ENCODE measurements around the gene PAK1.

The PAK1 gene

DNA sequence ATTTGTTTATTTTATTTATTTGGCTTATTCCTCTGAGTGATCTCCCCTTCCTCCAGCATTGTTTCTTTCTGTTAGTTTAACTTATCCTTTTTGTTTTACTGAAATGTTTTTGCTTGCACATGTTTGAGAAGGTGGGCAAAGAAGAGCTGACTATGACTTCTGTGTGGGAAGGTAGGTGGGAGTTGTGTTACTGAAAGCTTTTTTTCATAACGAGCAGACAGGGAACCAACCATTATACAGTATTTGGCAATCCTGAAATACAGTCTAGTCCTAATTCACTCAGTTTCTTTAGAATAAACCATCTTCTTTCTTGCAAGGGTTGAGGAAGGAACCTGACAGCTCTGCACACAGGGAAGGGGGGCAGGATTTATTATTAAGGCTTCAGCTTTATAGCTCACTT lies 37.0 kb upstream of the PAK1 start:
- Histone ChIP-seq H3K4me1 (no peaks in the 10 kb centered on the region), H3K27me3 (ENCODE audit: control insufficient read depth, insufficient read depth, low read length) (no peaks in the 10 kb centered on the region), H3K36me3 (ENCODE audit: control insufficient read depth, insufficient read depth, low read length) (no peaks in the 10 kb centered on the region), H2AFZ (no peak overlapping the region), H3K4me3 (ENCODE audit: low read depth, low read length) (no peak overlapping the region), H3K4me2 (ENCODE audit: low read length) (no peak overlapping the region), H3K9me3 (ENCODE audit: control insufficient read depth, low read length) (no peaks in the 10 kb centered on the region), H3K27ac (no peak overlapping the region), H3K79me2 (no peaks in the 10 kb centered on the region), H3K9ac (no peak overlapping the region)
- TF ChIP-seq, protein P1, sequence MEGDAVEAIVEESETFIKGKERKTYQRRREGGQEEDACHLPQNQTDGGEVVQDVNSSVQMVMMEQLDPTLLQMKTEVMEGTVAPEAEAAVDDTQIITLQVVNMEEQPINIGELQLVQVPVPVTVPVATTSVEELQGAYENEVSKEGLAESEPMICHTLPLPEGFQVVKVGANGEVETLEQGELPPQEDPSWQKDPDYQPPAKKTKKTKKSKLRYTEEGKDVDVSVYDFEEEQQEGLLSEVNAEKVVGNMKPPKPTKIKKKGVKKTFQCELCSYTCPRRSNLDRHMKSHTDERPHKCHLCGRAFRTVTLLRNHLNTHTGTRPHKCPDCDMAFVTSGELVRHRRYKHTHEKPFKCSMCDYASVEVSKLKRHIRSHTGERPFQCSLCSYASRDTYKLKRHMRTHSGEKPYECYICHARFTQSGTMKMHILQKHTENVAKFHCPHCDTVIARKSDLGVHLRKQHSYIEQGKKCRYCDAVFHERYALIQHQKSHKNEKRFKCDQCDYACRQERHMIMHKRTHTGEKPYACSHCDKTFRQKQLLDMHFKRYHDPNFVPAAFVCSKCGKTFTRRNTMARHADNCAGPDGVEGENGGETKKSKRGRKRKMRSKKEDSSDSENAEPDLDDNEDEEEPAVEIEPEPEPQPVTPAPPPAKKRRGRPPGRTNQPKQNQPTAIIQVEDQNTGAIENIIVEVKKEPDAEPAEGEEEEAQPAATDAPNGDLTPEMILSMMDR (IDR thresholded peaks at IDR 0.05) = no peak

DNA sequence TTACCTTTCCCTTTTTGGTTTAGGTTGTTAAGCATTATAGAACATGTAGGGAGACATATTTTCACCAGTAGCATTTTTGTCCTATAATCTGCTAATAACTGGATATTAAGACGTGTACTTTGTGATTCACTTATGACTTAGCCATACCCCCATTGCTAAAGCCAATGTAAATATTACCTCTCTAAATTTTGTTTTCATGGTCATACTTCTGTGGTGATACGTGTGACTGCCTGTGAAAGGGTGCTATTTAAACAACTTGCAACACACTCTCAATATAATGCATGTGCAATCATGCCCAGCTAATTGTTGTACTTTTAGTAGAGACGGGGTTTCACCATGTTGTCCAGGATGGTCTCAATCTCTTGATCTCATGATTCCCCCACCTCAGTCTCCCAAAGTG lies 36.2 kb upstream of the PAK1 start:
- H2AFZ ChIP-seq = no peak overlapping the region
- H3K27ac ChIP-seq = no peak overlapping the region
- no peaks in the 10 kb centered on the region for H3K27me3 ChIP-seq (ENCODE audit: control insufficient read depth, insufficient read depth, low read length)
- H3K9me3 ChIP-seq (ENCODE audit: control insufficient read depth, low read length) = no peaks in the 10 kb centered on the region
- TF ChIP-seq, protein P1 (IDR thresholded peaks at IDR 0.05) = no peak
- H3K79me2 ChIP-seq = no peaks in the 10 kb centered on the region
- no peak overlapping the region for H3K4me2 ChIP-seq (ENCODE audit: low read length)
- H3K4me3 ChIP-seq (ENCODE audit: low read depth, low read length) = no peak overlapping the region
- no peaks in the 10 kb centered on the region for H3K36me3 ChIP-seq (ENCODE audit: control insufficient read depth, insufficient read depth, low read length)
- no peak overlapping the region for H3K9ac ChIP-seq
- no peaks in the 10 kb centered on the region for H3K4me1 ChIP-seq

DNA sequence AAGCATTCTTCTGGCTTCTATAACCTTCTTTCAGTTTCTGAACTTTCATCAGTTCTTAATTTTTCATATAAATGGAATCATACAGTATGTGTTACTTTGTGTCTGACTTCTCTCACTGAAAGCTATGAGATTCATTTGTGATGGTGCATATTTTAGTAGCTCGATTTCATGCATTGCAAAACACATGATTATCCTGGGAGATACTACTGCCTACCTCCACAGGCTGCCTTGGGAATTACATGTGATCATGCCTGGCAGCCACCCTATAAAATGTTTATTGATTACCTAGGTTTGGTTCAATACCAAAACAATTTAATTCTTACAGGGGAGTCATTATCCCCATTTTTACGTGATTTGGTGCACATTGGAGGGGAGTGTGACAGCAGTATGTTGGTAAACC lies 34.1 kb upstream of the PAK1 start:
- Histone ChIP-seq H3K9ac (no peak overlapping the region), H3K4me1 (no peaks in the 10 kb centered on the region), H3K36me3 (ENCODE audit: control insufficient read depth, insufficient read depth, low read length) (no peaks in the 10 kb centered on the region), H3K27me3 (ENCODE audit: control insufficient read depth, insufficient read depth, low read length) (no peaks in the 10 kb centered on the region), H3K4me3 (ENCODE audit: low read depth, low read length) (no peak overlapping the region), H3K79me2 (no peaks in the 10 kb centered on the region), H2AFZ (no peak overlapping the region), H3K4me2 (ENCODE audit: low read length) (no peak overlapping the region), H3K9me3 (ENCODE audit: control insufficient read depth, low read length) (no peaks in the 10 kb centered on the region), H3K27ac (no peak overlapping the region)
- TF ChIP-seq, protein P1 (IDR thresholded peaks at IDR 0.05) = no peak

DNA sequence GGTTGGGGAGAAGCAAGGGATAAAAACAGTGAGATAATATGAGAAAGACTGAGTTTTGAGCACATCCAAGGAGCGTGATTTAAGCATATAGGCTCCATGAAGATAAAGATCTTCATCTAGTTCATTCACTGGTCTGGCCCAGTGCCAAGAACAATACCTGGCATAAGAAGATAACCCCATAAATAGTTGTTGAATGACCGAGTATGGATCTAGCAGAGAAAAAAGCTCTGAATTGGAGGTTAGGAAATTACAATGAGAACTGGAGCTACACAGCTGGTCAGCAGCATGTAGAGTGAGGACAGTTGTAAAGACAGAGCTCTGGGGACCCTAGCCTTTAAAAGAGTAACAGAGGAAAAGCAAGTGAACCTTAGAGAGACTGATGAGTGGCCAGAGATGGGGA lies 33.0 kb upstream of the PAK1 start:
- no peak overlapping the region for H3K4me2 ChIP-seq (ENCODE audit: low read length)
- TF ChIP-seq, protein P1 (IDR thresholded peaks at IDR 0.05) = no peak
- no peaks in the 10 kb centered on the region for H3K36me3 ChIP-seq (ENCODE audit: control insufficient read depth, insufficient read depth, low read length)
- no peaks in the 10 kb centered on the region for H3K4me1 ChIP-seq
- no peak overlapping the region for H3K9ac ChIP-seq
- H2AFZ ChIP-seq = no peak overlapping the region
- H3K27ac ChIP-seq = no peak overlapping the region
- no peaks in the 10 kb centered on the region for H3K79me2 ChIP-seq
- H3K27me3 ChIP-seq (ENCODE audit: control insufficient read depth, insufficient read depth, low read length) = no peaks in the 10 kb centered on the region
- H3K4me3 ChIP-seq (ENCODE audit: low read depth, low read length) = no peak overlapping the region
- no peaks in the 10 kb centered on the region for H3K9me3 ChIP-seq (ENCODE audit: control insufficient read depth, low read length)

DNA sequence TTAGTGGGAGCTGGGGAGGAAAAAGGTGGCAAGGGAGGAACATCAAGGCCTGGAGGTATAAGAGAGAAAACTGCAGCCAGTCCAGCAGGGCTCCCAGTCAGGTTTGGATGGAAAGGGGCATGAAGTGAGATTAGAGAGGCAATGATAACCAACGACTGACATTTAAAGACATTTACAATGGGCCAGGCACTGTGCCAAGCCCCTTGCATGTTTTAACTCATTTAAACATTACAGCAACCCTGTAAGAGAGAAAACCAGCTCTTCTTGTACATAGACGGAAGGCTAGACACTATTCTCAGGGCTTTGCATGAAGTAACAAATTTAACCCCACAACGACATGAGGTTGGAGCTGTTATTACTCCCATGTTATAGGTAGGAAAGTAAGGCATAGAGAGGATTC lies 32.1 kb upstream of the PAK1 start:
- no peaks in the 10 kb centered on the region for H3K27me3 ChIP-seq (ENCODE audit: control insufficient read depth, insufficient read depth, low read length)
- no peaks in the 10 kb centered on the region for H3K79me2 ChIP-seq
- H3K4me1 ChIP-seq = no peaks in the 10 kb centered on the region
- no peaks in the 10 kb centered on the region for H3K9me3 ChIP-seq (ENCODE audit: control insufficient read depth, low read length)
- H2AFZ ChIP-seq = no peak overlapping the region
- no peak overlapping the region for H3K4me2 ChIP-seq (ENCODE audit: low read length)
- H3K4me3 ChIP-seq (ENCODE audit: low read depth, low read length) = no peak overlapping the region
- H3K36me3 ChIP-seq (ENCODE audit: control insufficient read depth, insufficient read depth, low read length) = no peaks in the 10 kb centered on the region
- TF ChIP-seq, protein P1 (IDR thresholded peaks at IDR 0.05) = no peak
- H3K9ac ChIP-seq = no peak overlapping the region
- H3K27ac ChIP-seq = no peak overlapping the region
